ENCODE measurements around the gene CFAP299. TPM values are rescaled to one million over a fixed set of nuclear protein-coding genes. Genes with fewer than 3 reads are reported as not detected.

Gene CFAP299
- total and polyA plus RNA-seq, 2 donors (not counting 3 experiments of a cell fraction or from before 2014, with no cell fraction given): not detected

DNA sequence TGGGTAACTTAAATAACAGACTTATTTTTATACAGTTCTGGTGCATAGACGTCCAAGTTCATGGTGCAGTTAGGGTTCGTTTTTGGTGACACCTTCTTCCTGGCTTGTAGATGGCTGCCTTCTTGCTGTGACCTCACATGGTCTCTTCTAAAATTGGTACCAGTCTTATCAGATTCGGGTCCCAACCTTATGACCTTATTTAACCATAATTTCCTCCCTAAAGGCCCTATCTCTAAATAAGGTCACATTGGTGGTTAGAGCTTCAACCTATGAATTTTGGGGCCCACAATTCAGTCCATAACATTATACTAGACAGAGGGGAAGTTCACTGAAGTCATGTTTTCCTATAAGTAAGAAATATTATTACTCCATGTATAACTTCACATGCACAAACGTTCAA is 128.0 kb downstream of the CFAP299 start:
- no peak overlapping the region for H3K4me2 ChIP-seq (ENCODE audit: insufficient read depth, low read length)
- ChIA-PET POLR2A (no interaction called here), CTCF (no interaction called here)
- dilution Hi-C loops (cut with MboI; ENCODE audit: extremely low pct_ligation_motif_present, low sequenced_read_pairs) (no loop called here), intact Hi-C loops (cut with micrococcal nuclease) (no loop called here)
- H3K27me3 ChIP-seq (ENCODE audit: control insufficient read depth in 2 of 2, insufficient read depth in 2 of 2, low read length in 2 of 2): no peaks in the 10 kb centered on the region
- no peak overlapping the region for H2AFZ ChIP-seq (ENCODE audit: low read depth, low read length)
- no peaks in the 10 kb centered on the region for H3K9me3 ChIP-seq (replicated peaks; ENCODE audit: control insufficient read depth, insufficient read depth, low read length)
- no peak overlapping the region for H3K9ac ChIP-seq (replicated peaks; ENCODE audit: extremely low read depth, insufficient read depth, low read length)
- TF ChIP-seq JUN (IDR thresholded peaks at IDR 0.05; ENCODE audit: borderline replicate concordance, insufficient read depth, insufficient read length, low read depth) (no peak), FOS (IDR thresholded peaks at IDR 0.05; ENCODE audit: borderline replicate concordance, insufficient read depth, low read length) (no peak), POLR2A (IDR thresholded peaks at IDR 0.05; ENCODE audit: low read depth, low read length) (no peak), POLR2AphosphoS5 (IDR thresholded peaks at IDR 0.05; ENCODE audit: insufficient read depth, low read depth, low read length) (no peak), EZH2 (IDR thresholded peaks at IDR 0.05; ENCODE audit: borderline replicate concordance, low read depth, low read length, severe bottlenecking) (no peak), GATA2 (IDR thresholded peaks at IDR 0.05; ENCODE audit: insufficient read depth, insufficient read length, low read depth, low read length) (no peak), MYC (IDR thresholded peaks at IDR 0.05; ENCODE audit: low read depth, low read length) (no peak)
- TF ChIP-seq, protein P1, sequence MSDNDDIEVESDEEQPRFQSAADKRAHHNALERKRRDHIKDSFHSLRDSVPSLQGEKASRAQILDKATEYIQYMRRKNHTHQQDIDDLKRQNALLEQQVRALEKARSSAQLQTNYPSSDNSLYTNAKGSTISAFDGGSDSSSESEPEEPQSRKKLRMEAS (IDR thresholded peaks at IDR 0.05; ENCODE audit: insufficient read depth, insufficient read length): no peak
- TF ChIP-seq, protein P2, sequence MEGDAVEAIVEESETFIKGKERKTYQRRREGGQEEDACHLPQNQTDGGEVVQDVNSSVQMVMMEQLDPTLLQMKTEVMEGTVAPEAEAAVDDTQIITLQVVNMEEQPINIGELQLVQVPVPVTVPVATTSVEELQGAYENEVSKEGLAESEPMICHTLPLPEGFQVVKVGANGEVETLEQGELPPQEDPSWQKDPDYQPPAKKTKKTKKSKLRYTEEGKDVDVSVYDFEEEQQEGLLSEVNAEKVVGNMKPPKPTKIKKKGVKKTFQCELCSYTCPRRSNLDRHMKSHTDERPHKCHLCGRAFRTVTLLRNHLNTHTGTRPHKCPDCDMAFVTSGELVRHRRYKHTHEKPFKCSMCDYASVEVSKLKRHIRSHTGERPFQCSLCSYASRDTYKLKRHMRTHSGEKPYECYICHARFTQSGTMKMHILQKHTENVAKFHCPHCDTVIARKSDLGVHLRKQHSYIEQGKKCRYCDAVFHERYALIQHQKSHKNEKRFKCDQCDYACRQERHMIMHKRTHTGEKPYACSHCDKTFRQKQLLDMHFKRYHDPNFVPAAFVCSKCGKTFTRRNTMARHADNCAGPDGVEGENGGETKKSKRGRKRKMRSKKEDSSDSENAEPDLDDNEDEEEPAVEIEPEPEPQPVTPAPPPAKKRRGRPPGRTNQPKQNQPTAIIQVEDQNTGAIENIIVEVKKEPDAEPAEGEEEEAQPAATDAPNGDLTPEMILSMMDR (IDR thresholded peaks at IDR 0.05; ENCODE audit: extremely low read depth in 1 of 2, insufficient read depth in 1 of 2, low read depth in 1 of 2, low read length in 2 of 2): no peak
- H3K9me1 ChIP-seq (replicated peaks; ENCODE audit: control insufficient read depth, extremely low read depth, insufficient read depth, low read length): no peaks in the 10 kb centered on the region
- no peak overlapping the region for H3K4me3 ChIP-seq (replicated peaks in 1 of 3; ENCODE audit: insufficient read depth in 1 of 3, low read depth in 1 of 3, low read length in 3 of 3)
- H3K4me1 ChIP-seq (ENCODE audit: control insufficient read depth, extremely low read depth, insufficient read depth, low read length): no peaks in the 10 kb centered on the region
- H3K79me2 ChIP-seq (ENCODE audit: control insufficient read depth, insufficient read depth, low read length): no peaks in the 10 kb centered on the region
- no peaks in the 10 kb centered on the region for H4K20me1 ChIP-seq (replicated peaks; ENCODE audit: control insufficient read depth, extremely low read depth, insufficient read depth, low read length)
- DNase-seq (ENCODE audit: low read depth, low spot score): no peak
- no TSS peak for BruUV-seq (replicated peaks)
- no peak overlapping the region for H3K27ac ChIP-seq (ENCODE audit: insufficient read depth, low read depth, low read length)
- FAIRE-seq: no peak
- no peaks in the 10 kb centered on the region for H3K36me3 ChIP-seq (ENCODE audit: control insufficient read depth in 2 of 2, extremely low read depth in 1 of 2, insufficient read depth in 2 of 2, low read length in 2 of 2)

All from endothelial cell of umbilical vein (primary cell).